Jurkat, Clone E6-1 (cell line): ENCODE data around the gene CACTIN.

ENCODE experiments used
- DNase-seq: peaks from one replicate; pipeline ENCODE4 v3.0.0-alpha.2; 2011; ENCODE audit warnings: low read depth, low spot score
- H3K4me3 ChIP-seq: 2 replicates; pipeline ENCODE4 v1.5.1; 2011; ENCODE audit warnings: mild to moderate bottlenecking, low read length, control low read depth, moderate library complexity

The CACTIN gene

GRCh38 chr19:3614858-3615505 is 11.6 kb downstream of the CACTIN start:
- no peak overlapping the region for H3K4me3 ChIP-seq
- DNase-seq, result no peak

GRCh38 chr19:3613818-3614661 is 12.6 kb downstream of the CACTIN start:
- no peak overlapping the region for H3K4me3 ChIP-seq
- no peak for DNase-seq

DNA sequence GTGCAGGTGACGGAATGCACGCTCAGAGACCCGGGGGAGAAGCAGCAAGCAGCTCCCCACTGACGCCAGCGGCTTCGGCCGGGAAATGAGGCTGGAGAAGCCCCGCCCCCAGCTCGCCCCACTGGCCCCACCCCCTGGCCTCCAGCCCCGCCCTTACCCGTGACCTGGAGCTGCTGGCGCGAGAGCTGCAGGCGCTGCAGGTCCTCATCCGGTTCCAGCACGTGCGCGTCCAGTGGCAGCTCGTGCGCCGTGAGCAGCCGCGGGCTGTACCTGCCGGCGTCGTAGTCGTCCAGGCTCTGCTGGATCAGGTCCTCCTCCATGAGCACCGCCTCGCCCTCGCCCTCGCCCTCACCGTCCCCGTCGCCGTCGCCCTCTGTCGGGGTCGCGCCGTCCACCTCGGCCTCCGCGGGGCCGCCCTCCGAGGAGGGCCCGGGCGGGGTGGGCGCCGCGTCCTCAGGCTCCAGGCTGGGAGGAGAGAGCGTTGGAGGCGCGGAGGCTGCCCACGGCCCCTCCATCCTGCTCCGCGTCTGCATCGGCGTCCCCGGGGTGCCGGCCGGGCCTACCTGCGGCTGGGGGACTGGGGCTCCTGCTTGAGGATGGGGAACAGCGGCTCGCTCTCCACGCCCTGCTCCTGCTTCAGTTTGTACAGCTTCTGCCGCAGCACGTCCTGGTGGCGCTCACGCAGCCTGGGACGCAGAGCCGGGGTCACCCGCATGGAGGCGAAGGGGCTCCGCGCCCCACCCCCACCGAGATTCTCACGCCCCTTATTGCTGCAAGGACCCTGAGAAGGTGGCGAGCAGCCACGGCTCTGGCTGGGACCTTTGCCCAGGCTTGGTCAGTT is 13.5 kb downstream of the CACTIN start:
- no peak overlapping the region for H3K4me3 ChIP-seq
- no peak for DNase-seq

DNA sequence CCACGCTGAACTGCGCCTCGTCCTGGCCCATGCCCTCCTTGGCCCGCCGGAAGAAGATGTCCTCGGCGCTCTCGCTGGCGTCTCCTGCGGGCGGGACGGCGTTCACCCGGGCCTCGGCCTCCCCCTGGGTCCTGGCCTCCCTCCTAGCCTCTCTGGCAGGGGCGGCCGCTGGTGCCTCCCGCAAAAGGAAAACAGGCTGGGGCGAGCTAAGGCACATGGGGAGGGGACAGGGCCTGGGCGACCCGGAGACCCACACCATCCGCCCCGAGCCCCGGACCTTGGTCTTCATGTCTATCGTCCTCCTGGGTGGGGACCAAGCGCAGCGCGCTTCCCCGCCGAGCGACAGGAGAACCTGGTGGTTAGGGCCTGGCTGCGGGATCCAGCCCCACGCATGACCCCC is 14.3 kb downstream of the CACTIN start:
- DNase-seq, result no peak
- no peak overlapping the region for H3K4me3 ChIP-seq

DNA sequence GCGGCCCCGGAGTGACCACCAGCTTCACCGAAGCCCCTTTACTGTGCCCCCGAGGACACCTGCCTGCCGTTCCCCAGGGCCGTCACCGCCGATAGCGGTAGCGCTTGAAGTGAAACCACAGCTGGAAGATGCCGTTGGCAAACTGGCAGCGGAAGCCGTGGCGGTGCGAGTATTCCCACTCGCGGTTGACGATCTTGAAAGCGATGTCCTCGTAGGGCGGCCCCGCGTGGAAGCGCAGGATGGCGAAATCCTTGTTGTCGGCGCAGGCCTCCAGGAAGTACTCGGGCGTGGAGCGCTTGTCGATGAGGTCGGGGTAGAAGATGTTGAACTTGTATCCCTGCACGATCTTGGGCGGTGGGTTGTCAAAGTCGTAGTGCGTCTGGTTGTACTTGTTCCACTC is 14.7 kb downstream of the CACTIN start:
- H3K4me3 ChIP-seq, result no peak overlapping the region
- no peak for DNase-seq

DNA sequence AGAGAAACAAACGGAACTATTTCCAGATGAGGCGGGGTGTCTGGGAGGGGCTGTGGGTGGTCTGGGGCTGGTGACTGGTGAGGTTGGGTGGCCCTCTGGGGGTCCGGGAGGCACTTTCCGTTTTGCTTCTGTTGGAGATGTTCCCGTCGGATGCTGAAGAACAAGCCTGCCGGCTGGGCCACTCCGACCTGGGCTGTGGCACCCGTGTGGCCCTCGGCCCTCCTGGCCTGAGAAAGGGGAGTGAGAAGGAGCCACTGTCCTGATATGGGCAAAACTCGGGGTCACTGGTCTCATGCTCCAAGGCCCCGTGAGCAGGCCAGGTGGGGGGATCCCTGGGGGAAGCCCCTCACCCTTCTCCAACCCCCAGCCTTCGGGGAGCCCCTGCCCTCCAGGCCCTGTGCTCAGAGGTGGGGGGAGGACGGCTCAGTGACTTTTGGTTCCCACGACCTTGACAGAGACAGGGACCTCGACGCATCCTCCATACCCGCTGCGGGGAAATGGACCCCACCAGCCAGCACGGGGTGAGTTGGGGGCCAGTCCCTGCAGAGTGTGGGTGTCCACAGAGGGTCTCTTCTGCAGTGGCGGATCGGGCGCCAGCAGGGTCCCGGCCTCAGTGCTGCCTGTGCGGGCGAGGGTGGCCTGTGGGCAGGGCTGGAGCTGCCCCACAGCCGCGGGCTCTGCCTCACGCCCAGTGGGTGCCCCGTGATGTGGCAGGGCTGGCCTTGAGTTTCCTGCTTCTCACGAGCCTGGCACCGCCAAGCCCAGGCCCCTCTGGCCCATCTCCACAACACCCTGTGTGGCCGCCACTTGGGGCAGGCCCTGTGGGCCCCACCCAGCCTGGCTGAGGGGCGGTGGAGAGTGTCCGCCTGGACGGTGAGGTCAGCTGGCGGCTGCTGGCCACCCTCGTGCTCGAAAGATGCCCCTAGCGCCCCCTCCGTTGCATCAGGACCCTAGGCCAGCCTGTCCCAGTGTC is 15.6 kb downstream of the CACTIN start:
- no peak for DNase-seq
- H3K4me3 ChIP-seq, result no peak overlapping the region

GRCh38 chr19:3609779-3610719 is 16.5 kb downstream of the CACTIN start:
- no peak overlapping the region for H3K4me3 ChIP-seq
- no peak for DNase-seq

DNA sequence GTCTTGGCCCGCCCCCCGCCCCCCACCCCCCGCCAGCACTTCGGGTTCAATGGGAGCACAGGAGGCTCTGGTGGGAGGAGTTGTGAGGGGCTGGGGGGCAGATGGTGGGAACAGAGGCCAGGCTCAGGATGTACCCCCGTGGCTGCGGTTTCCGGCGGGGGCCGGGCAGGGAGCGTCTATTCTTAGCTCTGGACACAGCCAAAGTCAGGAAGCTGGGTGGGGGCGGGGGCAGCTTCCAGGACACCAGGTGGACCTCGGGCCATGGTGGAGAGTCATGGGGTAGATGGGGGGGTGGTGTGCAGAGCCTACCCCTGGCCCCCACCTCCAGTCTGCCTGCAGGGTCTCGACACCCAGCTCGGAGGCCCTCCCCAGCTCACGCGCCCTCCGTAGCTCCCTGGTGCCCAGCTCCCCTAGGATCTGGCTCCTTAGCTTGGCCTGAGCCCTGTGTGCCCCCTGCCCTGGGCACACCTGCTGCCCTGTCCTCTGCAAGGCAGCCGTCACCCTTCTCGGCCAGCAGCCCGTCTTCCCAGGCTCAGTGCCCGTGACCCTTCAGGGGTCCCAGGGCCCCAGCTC is 17.8 kb downstream of the CACTIN start:
- H3K4me3 ChIP-seq, result no peak overlapping the region
- no peak for DNase-seq

DNA sequence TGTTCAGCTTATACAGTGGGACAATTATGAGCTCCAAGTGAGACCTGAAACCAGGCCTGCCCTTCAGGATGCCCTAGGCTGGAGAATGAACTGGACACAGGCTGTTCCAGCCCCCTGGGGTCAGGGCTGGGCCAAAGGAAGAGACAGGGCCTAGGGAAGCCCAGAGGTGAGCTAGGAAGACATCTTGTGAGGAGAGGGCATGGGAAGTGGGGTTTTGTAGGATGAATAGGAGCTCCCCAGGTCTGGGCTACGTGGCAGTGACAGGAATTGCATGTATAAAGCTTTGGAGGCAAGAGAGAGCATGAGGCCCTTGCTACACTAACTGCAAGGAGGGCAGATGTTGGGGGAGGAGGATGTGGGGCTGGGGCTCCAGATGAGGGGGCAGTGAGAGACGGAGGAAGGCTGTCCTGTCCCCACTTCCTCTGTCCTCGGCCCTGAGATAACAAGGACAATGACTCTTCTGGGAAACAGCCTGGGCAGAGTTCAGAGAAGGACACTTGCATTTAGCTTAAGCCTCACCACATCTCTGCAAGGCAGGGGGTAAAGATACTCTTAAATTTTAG is 18.4 kb downstream of the CACTIN start:
- H3K4me3 ChIP-seq, result no peak overlapping the region
- no peak for DNase-seq

DNA sequence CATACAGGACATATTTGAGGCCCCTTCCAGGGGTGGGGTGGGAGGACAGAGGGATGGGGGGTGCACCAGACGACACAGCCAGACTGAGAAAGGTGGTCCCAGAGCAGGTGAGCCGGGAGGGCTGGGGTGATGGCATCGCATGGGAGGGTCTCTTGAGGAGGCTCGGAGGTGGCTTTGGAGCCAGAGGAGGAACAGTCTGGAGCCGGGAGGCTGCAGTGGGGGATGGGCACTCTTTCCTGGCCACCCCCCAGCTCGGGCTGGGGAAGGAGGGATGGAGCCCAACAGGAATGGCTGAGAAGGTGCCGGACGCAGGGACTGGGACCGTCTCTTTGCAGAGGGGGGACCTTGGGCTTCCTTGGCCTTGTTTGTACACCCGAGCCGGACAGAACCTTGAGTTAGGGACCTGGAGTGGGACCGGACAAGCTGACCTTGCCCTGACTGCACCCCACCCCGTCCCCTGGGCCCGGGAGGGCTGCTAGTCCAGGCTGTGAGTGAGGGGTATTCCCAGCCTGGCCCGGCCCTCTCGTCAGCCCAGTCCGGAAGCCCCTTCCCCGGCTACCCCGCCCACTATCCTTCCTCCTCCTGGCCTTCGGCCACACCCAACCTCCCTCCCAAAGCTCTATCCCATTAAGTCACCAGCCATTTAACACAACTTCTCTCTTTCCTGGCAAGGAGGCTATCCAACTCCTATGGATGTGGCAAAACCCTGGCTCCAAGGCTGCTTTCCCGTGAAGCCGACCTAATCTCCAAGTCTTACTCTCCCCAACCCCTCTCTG is 19.1 kb downstream of the CACTIN start:
- DNase-seq, result no peak
- no peak overlapping the region for H3K4me3 ChIP-seq

- H3K4me3 ChIP-seq, result no peak within 1 kb of the TSS
- no peak for DNase-seq
These were observed 19.8 kb downstream of the CACTIN start, which contains the start of gene TBXA2R for GRCh38 chr19:3606690-3607289. TBXA2R (minus strand) TSS chr19:3606875; CDS start chr19:3600634, 6,241 bp downstream.

GRCh38 chr19:3606174-3606689 is 20.4 kb downstream of the CACTIN start:
- DNase-seq, result no peak
- H3K4me3 ChIP-seq, result no peak overlapping the region

GRCh38 chr19:3605770-3606169 is 20.8 kb downstream of the CACTIN start:
- no peak overlapping the region for H3K4me3 ChIP-seq
- DNase-seq, result no peak

GRCh38 chr19:3605361-3605760 is 21.2 kb downstream of the CACTIN start:
- DNase-seq, result no peak
- no peak overlapping the region for H3K4me3 ChIP-seq

GRCh38 chr19:3604987-3605343 is 21.6 kb downstream of the CACTIN start:
- no peak overlapping the region for H3K4me3 ChIP-seq
- no peak for DNase-seq
